Esophagus squamous epithelium (tissue), 4 donors: ENCODE results near the gene SMIM44.

Experiments
- CTCF ChIP-seq, 6 experiments: fragments of 450-650 bp in 4 of 6; fragments of 200-600 bp in 2 of 6; sonication (generic) in 2 of 6; IDR thresholded peaks; one replicate each; pipeline ENCODE4 v1.5.1; 2016 to 2019; ENCODE audit warnings: antibody characterized with exemption in 6 of 6, mild to moderate bottlenecking in 4 of 6, moderate library complexity in 4 of 6
- POLR2A ChIP-seq, 4 donors: fragments of 450-650 bp; IDR thresholded peaks; one replicate each; pipeline ENCODE4 v1.6.1; 2017; ENCODE audit warnings: antibody characterized with exemption in 4 of 4, mild to moderate bottlenecking in 4 of 4, moderate library complexity in 3 of 4

GRCh38 chr19:3514930-3515329 is 31.7 kb upstream of the SMIM44 start:
- TF ChIP-seq CTCF (IDR thresholded peaks at IDR 0.05): no peak
- TF ChIP-seq POLR2A (IDR thresholded peaks at IDR 0.05): no peak
